Panc1 (cell line): ENCODE results near the gene PRSS3. TPM values are rescaled to one million over a fixed set of nuclear protein-coding genes. Genes with fewer than 3 reads are reported as not detected.

Experiments
- ATAC-seq: fragments of 200-7000 bp; cut with Tn5 transposase; 2 replicates; pipeline ENCODE4 v1.9.1; 2020; ENCODE audit warnings: mild to moderate bottlenecking, moderate library complexity
- BruUV-seq: library from RNA; stranded (reverse); fragments of 400-500 nt; replicated peaks from 2 replicates; lab custom pipeline; 2021; lab: Mats Ljungman, UMichigan
- CTCF ChIA-PET: fragments of 300-600 bp; sonication (Branson Sonifier 250); formaldehyde crosslinking; loops from one replicate; lab custom pipeline; 2022; ENCODE audit warnings: antibody characterized with exemption; lab: Charles Lee
- POLR2A ChIA-PET: fragments of 300-600 bp; sonication (Branson Sonifier 250); formaldehyde crosslinking; loops from one replicate; lab custom pipeline; 2022; ENCODE audit warnings: antibody characterized with exemption; lab: Charles Lee
- DNase-seq: peaks from one replicate; pipeline ENCODE4 v3.0.0-alpha.2; 2010; ENCODE audit warnings: low read depth, low spot score
- H3K27ac ChIP-seq: 2 replicates; pipeline ENCODE4 v1.5.1; 2011; ENCODE audit warnings: mild to moderate bottlenecking, low read length, inconsistent platforms
- H3K27me3 ChIP-seq: fragments of 200-500 bp; sonication (Bioruptor generic); 2 replicates; pipeline ENCODE4 v1.6.0; 2014; ENCODE audit warnings: low read length, inconsistent platforms; ENCODE audit not compliant: control insufficient read depth, insufficient read depth
- H3K36me3 ChIP-seq: fragments of 200-500 bp; sonication (Bioruptor generic); 2 replicates; pipeline ENCODE4 v1.5.1; 2014; ENCODE audit warnings: inconsistent platforms, mild to moderate bottlenecking, low read length, moderate library complexity; ENCODE audit not compliant: control insufficient read depth, insufficient read depth
- H3K4me1 ChIP-seq: 2 replicates; pipeline ENCODE4 v1.5.1; 2011; ENCODE audit warnings: inconsistent platforms, mild to moderate bottlenecking, low read length, moderate library complexity; ENCODE audit not compliant: control insufficient read depth, insufficient read depth
- H3K4me3 ChIP-seq, 2 experiments: 2 replicates each; pipeline ENCODE4 v1.5.1; 2011 to 2012; ENCODE audit warnings: low read depth in 2 of 2, low read length in 2 of 2, mild to moderate bottlenecking in 2 of 2, inconsistent platforms in 1 of 2, moderate library complexity in 1 of 2
- H3K9me3 ChIP-seq: fragments of 200-500 bp; sonication (Bioruptor generic); 2 replicates; pipeline ENCODE4 v1.5.1; 2014; ENCODE audit warnings: low read depth, mild to moderate bottlenecking, inconsistent platforms, low read length, moderate library complexity; ENCODE audit not compliant: control insufficient read depth, insufficient read depth
- POLR2AphosphoS5 ChIP-seq: IDR thresholded peaks from 2 replicates; pipeline ENCODE4 v1.6.1; 2012; ENCODE audit warnings: mild to moderate bottlenecking, low read depth, low read length, moderate library complexity
- SIN3A ChIP-seq: IDR thresholded peaks from 2 replicates; pipeline ENCODE4 v1.6.1; 2012; ENCODE audit warnings: low read depth, mild to moderate bottlenecking, low read length, moderate library complexity, borderline replicate concordance; ENCODE audit not compliant: insufficient read depth
- TCF7L2 ChIP-seq: IDR thresholded peaks from 2 replicates; pipeline ENCODE4 v1.6.1; 2011; ENCODE audit warnings: mild to moderate bottlenecking, low read depth, low read length, inconsistent platforms
- in situ Hi-C: cut with HindIII; loops from 2 replicates; pipeline ENCODE4 v1.10.0; 2016; ENCODE audit warnings: low sequenced_read_pairs, low pct_unique_long_range_greater_than_20kb
- intact Hi-C: fragments of 100-400 bp; cut with micrococcal nuclease; formaldehyde crosslinking; loops from one replicate; pipeline ENCODE4 v1.10.0; 2022; ENCODE audit not compliant: unreplicated experiment
- total RNA-seq: library from RNA; stranded (reverse); gene quantifications from one replicate; pipeline ENCODE4 v1.2.1, GENCODE V29; 2021; ENCODE audit not compliant: unreplicated experiment
- TF ChIP-seq, protein P1 (sequence below), 2 experiments: IDR thresholded peaks; 2 replicates each; pipeline ENCODE4 v1.6.1; 2011 to 2012; ENCODE audit warnings: low read depth in 2 of 2, control low read depth in 1 of 2, low read length in 1 of 2, mild to moderate bottlenecking in 1 of 2, moderate library complexity in 1 of 2; ENCODE audit not compliant: insufficient read depth in 1 of 2
- TF ChIP-seq, protein P2 (sequence below): fragments of 450-650 bp; IDR thresholded peaks from 2 replicates; pipeline ENCODE4 v1.5.1; 2017; ENCODE audit warnings: mild to moderate bottlenecking

PRSS3 gene
- total RNA-seq, 1 experiment from 2014 or later, result 1.0 TPM

DNA sequence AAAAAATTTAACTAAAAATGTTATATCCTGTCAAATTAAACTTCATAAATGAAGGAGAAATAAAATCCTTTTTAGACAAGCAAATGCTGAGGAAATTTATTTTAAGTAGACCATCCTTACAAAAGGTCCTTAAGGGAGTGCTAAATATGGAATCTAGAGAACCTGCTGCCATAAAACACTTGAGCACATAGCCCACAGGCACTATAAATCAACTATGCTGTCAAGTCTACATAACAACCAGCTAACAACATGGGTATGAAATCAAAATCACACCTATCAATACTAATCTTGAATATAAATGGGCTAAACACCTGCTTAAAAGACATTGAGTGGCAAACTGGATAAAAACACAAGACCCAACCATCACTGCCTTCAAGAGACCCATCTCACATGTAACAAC, 15.1 kb upstream of the PRSS3 start:
- in situ Hi-C loops, result no loop called here
- no peak overlapping the region for H3K27ac ChIP-seq
- H3K27me3 ChIP-seq, result no peaks in the 10 kb centered on the region
- H3K4me3 ChIP-seq, result no peak overlapping the region
- DNase-seq (no peak), ATAC-seq (no peak)
- ChIA-PET CTCF (no interaction called here), POLR2A (no interaction called here)
- no peaks in the 10 kb centered on the region for H3K4me1 ChIP-seq
- H3K36me3 ChIP-seq, result no peaks in the 10 kb centered on the region
- no peaks in the 10 kb centered on the region for H3K9me3 ChIP-seq
- intact Hi-C loops, result no loop called here
- no peak for TF ChIP-seq POLR2AphosphoS5
- TF ChIP-seq, protein P1, sequence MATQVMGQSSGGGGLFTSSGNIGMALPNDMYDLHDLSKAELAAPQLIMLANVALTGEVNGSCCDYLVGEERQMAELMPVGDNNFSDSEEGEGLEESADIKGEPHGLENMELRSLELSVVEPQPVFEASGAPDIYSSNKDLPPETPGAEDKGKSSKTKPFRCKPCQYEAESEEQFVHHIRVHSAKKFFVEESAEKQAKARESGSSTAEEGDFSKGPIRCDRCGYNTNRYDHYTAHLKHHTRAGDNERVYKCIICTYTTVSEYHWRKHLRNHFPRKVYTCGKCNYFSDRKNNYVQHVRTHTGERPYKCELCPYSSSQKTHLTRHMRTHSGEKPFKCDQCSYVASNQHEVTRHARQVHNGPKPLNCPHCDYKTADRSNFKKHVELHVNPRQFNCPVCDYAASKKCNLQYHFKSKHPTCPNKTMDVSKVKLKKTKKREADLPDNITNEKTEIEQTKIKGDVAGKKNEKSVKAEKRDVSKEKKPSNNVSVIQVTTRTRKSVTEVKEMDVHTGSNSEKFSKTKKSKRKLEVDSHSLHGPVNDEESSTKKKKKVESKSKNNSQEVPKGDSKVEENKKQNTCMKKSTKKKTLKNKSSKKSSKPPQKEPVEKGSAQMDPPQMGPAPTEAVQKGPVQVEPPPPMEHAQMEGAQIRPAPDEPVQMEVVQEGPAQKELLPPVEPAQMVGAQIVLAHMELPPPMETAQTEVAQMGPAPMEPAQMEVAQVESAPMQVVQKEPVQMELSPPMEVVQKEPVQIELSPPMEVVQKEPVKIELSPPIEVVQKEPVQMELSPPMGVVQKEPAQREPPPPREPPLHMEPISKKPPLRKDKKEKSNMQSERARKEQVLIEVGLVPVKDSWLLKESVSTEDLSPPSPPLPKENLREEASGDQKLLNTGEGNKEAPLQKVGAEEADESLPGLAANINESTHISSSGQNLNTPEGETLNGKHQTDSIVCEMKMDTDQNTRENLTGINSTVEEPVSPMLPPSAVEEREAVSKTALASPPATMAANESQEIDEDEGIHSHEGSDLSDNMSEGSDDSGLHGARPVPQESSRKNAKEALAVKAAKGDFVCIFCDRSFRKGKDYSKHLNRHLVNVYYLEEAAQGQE (IDR thresholded peaks at IDR 0.05; ENCODE audit: insufficient read depth in 1 of 2, low read depth in 2 of 2, low read length in 1 of 2), result no peak
- no peak for TF ChIP-seq SIN3A
- TF ChIP-seq, protein P2, sequence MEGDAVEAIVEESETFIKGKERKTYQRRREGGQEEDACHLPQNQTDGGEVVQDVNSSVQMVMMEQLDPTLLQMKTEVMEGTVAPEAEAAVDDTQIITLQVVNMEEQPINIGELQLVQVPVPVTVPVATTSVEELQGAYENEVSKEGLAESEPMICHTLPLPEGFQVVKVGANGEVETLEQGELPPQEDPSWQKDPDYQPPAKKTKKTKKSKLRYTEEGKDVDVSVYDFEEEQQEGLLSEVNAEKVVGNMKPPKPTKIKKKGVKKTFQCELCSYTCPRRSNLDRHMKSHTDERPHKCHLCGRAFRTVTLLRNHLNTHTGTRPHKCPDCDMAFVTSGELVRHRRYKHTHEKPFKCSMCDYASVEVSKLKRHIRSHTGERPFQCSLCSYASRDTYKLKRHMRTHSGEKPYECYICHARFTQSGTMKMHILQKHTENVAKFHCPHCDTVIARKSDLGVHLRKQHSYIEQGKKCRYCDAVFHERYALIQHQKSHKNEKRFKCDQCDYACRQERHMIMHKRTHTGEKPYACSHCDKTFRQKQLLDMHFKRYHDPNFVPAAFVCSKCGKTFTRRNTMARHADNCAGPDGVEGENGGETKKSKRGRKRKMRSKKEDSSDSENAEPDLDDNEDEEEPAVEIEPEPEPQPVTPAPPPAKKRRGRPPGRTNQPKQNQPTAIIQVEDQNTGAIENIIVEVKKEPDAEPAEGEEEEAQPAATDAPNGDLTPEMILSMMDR, result no peak
- TF ChIP-seq TCF7L2, result no peak
- BruUV-seq, result no TSS peak

DNA sequence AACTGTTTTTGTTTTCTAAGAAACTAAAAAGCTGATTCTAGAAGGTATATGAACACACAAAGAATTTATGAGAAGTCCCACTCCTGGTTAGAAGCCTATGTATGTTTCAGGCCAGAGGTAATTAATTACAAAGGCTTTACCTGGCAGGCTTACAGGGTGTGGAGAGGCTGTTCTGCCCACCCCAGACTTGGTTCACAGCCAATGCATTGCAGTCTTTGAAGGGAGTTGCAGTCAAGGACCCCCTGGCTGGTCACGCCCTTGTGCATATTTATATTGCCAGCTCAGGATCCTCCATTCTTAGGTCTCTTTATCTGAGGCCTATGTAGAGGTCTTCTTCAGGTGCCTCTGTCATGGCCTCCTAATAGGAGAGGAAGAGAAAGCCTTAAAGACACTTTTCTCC, 13.6 kb upstream of the PRSS3 start:
- Histone ChIP-seq H3K4me1 (no peaks in the 10 kb centered on the region), H3K9me3 (no peaks in the 10 kb centered on the region), H3K27me3 (no peaks in the 10 kb centered on the region), H3K36me3 (no peaks in the 10 kb centered on the region), H3K27ac (no peak overlapping the region), H3K4me3 (no peak overlapping the region)
- no peak for TF ChIP-seq POLR2AphosphoS5
- TF ChIP-seq, protein P1 (IDR thresholded peaks at IDR 0.05; ENCODE audit: insufficient read depth in 1 of 2, low read depth in 2 of 2, low read length in 1 of 2), result no peak
- no peak for TF ChIP-seq TCF7L2
- TF ChIP-seq, protein P2, result no peak
- TF ChIP-seq SIN3A, result no peak
- ChIA-PET POLR2A (interaction anchor here (0.6 kb wide), 1 partner anchor 358 kb away, joined by 3 read pairs; no protein-coding TSS in a partner anchor), CTCF (no interaction called here)
- ATAC-seq (no peak), DNase-seq (no peak)
- no TSS peak for BruUV-seq
- intact Hi-C loops (no loop called here), in situ Hi-C loops (no loop called here)
